NCI-H345 treated with DMSO at 0.1 percent for 48 hours (cell line): ENCODE data around the gene QRSL1.
"Not testable (repeated sequence)": the region's sequence is repeated elsewhere in the genome, so short reads cannot be mapped to it uniquely, and the experiment has no call there.

Experiments
- DNase-seq: peaks from one replicate; lab custom pipeline; 2025; ENCODE audit not compliant: unreplicated experiment; lab: John Stamatoyannopoulos, UW

QRSL1 gene

GRCh38 chr6:106623039-106623438 is 6.3 kb upstream of the QRSL1 start:
- no peak for DNase-seq

- no peak for DNase-seq
Observed at GRCh38 chr6:106626485-106626884, 2.9 kb upstream of the QRSL1 start.

- not testable (repeated sequence) for DNase-seq
Observed at GRCh38 chr6:106627760-106628159, 1.6 kb upstream of the QRSL1 start.

GRCh38 chr6:106628658-106629102 is 698 bp upstream of the QRSL1 start:
- no peak for DNase-seq

- no peak for DNase-seq
Observed at GRCh38 chr6:106629859-106630163, 433 bp downstream of the QRSL1 start.

GRCh38 chr6:106630366-106630765 is 988 bp downstream of the QRSL1 start:
- no peak for DNase-seq

- DNase-seq: no peak
Observed at GRCh38 chr6:106631346-106631745, 2.0 kb downstream of the QRSL1 start.

GRCh38 chr6:106634565-106634964 is 5.2 kb downstream of the QRSL1 start:
- DNase-seq: no peak

GRCh38 chr6:106637051-106637716 is 7.8 kb downstream of the QRSL1 start:
- DNase-seq: no peak

- no peak for DNase-seq
Observed at GRCh38 chr6:106637717-106638341, 8.5 kb downstream of the QRSL1 start.

- DNase-seq: no peak
Observed at GRCh38 chr6:106639812-106640211, 10.4 kb downstream of the QRSL1 start.

- DNase-seq: no peak
Observed at GRCh38 chr6:106642476-106642875, 13.1 kb downstream of the QRSL1 start.

GRCh38 chr6:106643061-106643460 is 13.7 kb downstream of the QRSL1 start:
- no peak for DNase-seq

GRCh38 chr6:106648651-106649308 is 19.4 kb downstream of the QRSL1 start:
- DNase-seq: no peak

- DNase-seq: no peak
Observed at GRCh38 chr6:106658469-106658868, 29.1 kb downstream of the QRSL1 start.

GRCh38 chr6:106659859-106660258 is 30.5 kb downstream of the QRSL1 start:
- no peak for DNase-seq

GRCh38 chr6:106662458-106662857 is 33.1 kb downstream of the QRSL1 start:
- DNase-seq: no peak

- DNase-seq: no peak
Observed at GRCh38 chr6:106666282-106667021, 37.1 kb downstream of the QRSL1 start.

- no peak for DNase-seq
Observed at GRCh38 chr6:106667022-106667402, 37.6 kb downstream of the QRSL1 start.

GRCh38 chr6:106670236-106670635 is 40.9 kb downstream of the QRSL1 start:
- DNase-seq: no peak

- no peak for DNase-seq
Observed at GRCh38 chr6:106671651-106672050, 42.3 kb downstream of the QRSL1 start.
